ENCODE measurements around the gene PATJ.

Gene PATJ

DNA sequence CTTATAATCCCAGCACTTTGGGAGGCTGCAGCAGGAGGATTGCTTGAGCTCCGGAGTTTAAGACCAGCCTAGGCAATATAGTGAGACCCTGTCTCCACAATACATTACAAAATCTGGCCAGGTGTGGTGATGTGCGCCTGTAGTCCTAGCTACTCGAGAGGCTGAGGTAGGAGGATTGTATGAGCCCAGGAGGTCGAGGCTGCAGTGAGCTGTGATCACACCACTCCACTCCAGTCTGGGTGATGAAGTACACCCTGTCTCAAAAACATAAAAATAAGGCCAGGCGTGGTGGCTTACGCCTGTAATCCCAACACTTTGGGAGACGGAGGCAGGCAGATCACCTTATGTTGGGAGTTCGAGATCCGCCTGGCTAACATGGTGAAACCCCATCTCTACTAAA is 480.0 kb downstream of the PATJ start:
- DNase-seq, result no peak

- DNase-seq, result no peak
Measured at GRCh38 chr1:62224182-62224581, 481.9 kb downstream of the PATJ start.

DNA sequence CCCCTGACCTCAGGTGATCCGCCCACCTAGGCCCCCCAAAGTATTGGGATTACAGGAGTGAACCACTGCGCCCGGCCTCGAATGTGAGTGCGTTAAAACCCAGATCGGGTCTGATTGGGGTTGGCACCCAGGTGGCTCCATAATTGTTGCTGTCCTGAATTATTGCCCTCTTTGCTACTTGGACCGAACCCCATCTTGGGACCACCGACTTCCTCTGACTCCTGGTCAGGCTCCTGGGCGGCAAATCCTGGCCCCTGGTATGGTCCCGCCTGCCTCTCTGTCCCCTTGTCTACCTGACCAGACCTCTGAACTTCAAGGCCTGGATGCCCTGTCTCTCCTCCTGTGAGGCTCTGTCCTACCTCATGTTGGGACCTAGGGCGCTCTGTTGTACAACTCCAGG is 485.2 kb downstream of the PATJ start:
- DNase-seq, result no peak
